A673 (cell line): ENCODE results near the gene PLA2G4F.

Source experiments
- EZH2 ChIP-seq: fragments of 200-600 bp; sonication (generic); IDR thresholded peaks from 2 replicates; pipeline ENCODE4 v1.6.1; 2017; ENCODE audit warnings: borderline replicate concordance, low read depth, mild to moderate bottlenecking, mixed read lengths, antibody characterized with exemption, low read length; ENCODE audit not compliant: poor library complexity, severe bottlenecking
- TF ChIP-seq, protein P1 (sequence below): fragments of 300-800, 200-600 bp; sonication (generic); conservative IDR thresholded peaks from 2 replicates; pipeline ENCODE4 v1.5.1; 2017; ENCODE audit warnings: low read depth, mild to moderate bottlenecking, antibody characterized with exemption, low read length, moderate library complexity, mixed read lengths

DNA sequence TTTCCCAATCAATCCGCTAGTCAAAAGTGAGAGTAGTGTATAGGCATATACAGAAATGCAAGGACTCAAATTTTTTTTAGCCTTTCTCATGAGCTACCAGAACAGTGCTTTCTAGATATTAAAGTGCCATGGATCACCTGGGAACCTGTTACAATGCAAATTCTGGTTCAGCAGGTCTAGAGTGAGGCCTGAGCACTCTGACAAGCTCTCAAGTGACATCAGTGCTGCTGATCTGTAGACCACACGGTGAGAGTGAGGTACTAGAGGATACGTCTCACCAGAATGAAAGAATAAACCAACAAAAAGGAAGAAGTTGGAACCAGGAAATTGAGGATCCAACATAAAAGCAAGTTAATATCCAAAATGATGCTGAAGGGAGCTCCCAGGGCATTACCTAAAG, 46.1 kb downstream of the PLA2G4F start:
- TF ChIP-seq, protein P1, sequence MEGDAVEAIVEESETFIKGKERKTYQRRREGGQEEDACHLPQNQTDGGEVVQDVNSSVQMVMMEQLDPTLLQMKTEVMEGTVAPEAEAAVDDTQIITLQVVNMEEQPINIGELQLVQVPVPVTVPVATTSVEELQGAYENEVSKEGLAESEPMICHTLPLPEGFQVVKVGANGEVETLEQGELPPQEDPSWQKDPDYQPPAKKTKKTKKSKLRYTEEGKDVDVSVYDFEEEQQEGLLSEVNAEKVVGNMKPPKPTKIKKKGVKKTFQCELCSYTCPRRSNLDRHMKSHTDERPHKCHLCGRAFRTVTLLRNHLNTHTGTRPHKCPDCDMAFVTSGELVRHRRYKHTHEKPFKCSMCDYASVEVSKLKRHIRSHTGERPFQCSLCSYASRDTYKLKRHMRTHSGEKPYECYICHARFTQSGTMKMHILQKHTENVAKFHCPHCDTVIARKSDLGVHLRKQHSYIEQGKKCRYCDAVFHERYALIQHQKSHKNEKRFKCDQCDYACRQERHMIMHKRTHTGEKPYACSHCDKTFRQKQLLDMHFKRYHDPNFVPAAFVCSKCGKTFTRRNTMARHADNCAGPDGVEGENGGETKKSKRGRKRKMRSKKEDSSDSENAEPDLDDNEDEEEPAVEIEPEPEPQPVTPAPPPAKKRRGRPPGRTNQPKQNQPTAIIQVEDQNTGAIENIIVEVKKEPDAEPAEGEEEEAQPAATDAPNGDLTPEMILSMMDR: no peak
- TF ChIP-seq EZH2: no peak
